Measurements from ENCODE around the gene MICAL2. TPM values are rescaled to one million over a fixed set of nuclear protein-coding genes. Genes with fewer than 3 reads are reported as not detected.

MICAL2 gene
- total RNA-seq, 1 donor from 2014 or later, result 21.7 TPM

DNA sequence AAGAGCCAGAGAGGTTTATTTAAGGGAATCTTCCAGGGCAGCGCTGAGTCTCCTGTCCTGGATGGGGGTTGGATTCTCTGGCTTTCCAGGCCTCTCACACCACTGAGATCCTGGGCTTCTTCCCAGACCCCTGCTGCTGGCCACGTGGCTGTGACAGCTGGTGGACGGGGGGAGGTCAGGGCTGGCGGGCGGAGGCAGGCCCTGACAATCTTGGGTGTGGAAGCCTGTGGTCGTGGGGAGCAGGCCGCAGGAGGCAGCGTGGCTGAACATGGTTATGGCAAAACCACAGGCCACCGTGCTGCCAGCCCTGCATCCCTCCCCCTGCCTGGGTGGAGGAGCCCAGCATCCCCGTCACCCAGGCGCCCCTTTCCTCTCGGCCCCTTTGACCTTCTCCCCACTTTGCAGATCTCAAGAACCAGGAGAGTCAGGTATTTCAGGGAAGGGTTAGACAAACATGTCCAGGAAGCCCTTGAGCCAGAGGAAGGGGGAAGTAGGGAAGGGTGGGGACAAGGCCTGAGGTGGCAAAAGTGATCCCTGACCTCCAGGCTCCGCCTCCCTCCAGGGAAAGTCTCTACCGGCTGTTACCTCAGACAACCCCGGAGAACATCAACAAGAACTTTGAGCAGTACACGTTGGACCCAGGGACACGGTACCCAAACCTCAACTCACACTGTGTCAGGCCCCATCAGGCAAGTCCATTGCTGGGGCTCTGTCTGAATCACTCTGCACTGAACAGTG, 111.8 kb downstream of the MICAL2 start:
- Mint-ChIP-seq H3K4me1 (ENCODE audit: unreplicated experiment) (peaks cover 11% of the 10 kb centered on the region), H3K9me3 (ENCODE audit: unreplicated experiment) (no peaks in the 10 kb centered on the region), H3K27me3 (ENCODE audit: unreplicated experiment) (peaks cover 4% of the 10 kb centered on the region), H3K36me3 (ENCODE audit: low read depth, unreplicated experiment) (peaks cover 4% of the 10 kb centered on the region), H3K4me3 (ENCODE audit: unreplicated experiment) (no peak overlapping the region), H3K27ac (ENCODE audit: unreplicated experiment) (no peak overlapping the region)
- TF ChIP-seq CTCF (IDR thresholded peaks at IDR 0.05; ENCODE audit: unreplicated experiment), result no peak
- DNase-seq (ENCODE audit: low spot score), result no peak

GRCh38 chr11:12223771-12224536, 113.6 kb downstream of the MICAL2 start:
- Mint-ChIP-seq H3K4me1 (ENCODE audit: unreplicated experiment) (peaks cover 9% of the 10 kb centered on the region), H3K4me3 (ENCODE audit: unreplicated experiment) (no peak overlapping the region), H3K36me3 (ENCODE audit: low read depth, unreplicated experiment) (no peaks in the 10 kb centered on the region), H3K27me3 (ENCODE audit: unreplicated experiment) (peaks cover 5% of the 10 kb centered on the region), H3K9me3 (ENCODE audit: unreplicated experiment) (no peaks in the 10 kb centered on the region), H3K27ac (ENCODE audit: unreplicated experiment) (no peak overlapping the region)
- no peak for DNase-seq (ENCODE audit: low spot score)
- TF ChIP-seq CTCF (IDR thresholded peaks at IDR 0.05; ENCODE audit: unreplicated experiment), result no peak

- no peaks in the 10 kb centered on the region for H3K36me3 Mint-ChIP-seq (ENCODE audit: low read depth, unreplicated experiment)
- peaks cover 5% of the 10 kb centered on the region for H3K27me3 Mint-ChIP-seq (ENCODE audit: unreplicated experiment)
- no peak overlapping the region for H3K4me3 Mint-ChIP-seq (ENCODE audit: unreplicated experiment)
- no peaks in the 10 kb centered on the region for H3K9me3 Mint-ChIP-seq (ENCODE audit: unreplicated experiment)
- DNase-seq (ENCODE audit: low spot score), result no peak
- TF ChIP-seq CTCF (IDR thresholded peaks at IDR 0.05; ENCODE audit: unreplicated experiment), result no peak
- no peak overlapping the region for H3K27ac Mint-ChIP-seq (ENCODE audit: unreplicated experiment)
- H3K4me1 Mint-ChIP-seq (ENCODE audit: unreplicated experiment), result peaks cover 9% of the 10 kb centered on the region
Observed at GRCh38 chr11:12224537-12224893, 114.1 kb downstream of the MICAL2 start.

- TF ChIP-seq CTCF (IDR thresholded peaks at IDR 0.05; ENCODE audit: unreplicated experiment), result no peak
- peaks cover 5% of the 10 kb centered on the region for H3K4me1 Mint-ChIP-seq (ENCODE audit: unreplicated experiment)
- no peaks in the 10 kb centered on the region for H3K9me3 Mint-ChIP-seq (ENCODE audit: unreplicated experiment)
- H3K27me3 Mint-ChIP-seq (ENCODE audit: unreplicated experiment), result peaks cover 2% of the 10 kb centered on the region
- H3K36me3 Mint-ChIP-seq (ENCODE audit: low read depth, unreplicated experiment), result peaks cover 3% of the 10 kb centered on the region
- no peak for DNase-seq (ENCODE audit: low spot score)
- H3K4me3 Mint-ChIP-seq (ENCODE audit: unreplicated experiment), result no peak overlapping the region
- no peak overlapping the region for H3K27ac Mint-ChIP-seq (ENCODE audit: unreplicated experiment)
Observed at GRCh38 chr11:12225046-12225739, 114.8 kb downstream of the MICAL2 start.
